Ovary (tissue), 3 donors: Measurements from ENCODE around the gene PDE4D.

Experiments used
- CTCF ChIP-seq, 3 donors: fragments of 450-650 bp in 2 of 3; fragments of 200-600 bp in 1 of 3; IDR thresholded peaks; one replicate each; pipeline versions ENCODE4 v1.5.1 to v1.8.0; 2016 to 2022; ENCODE audit warnings: antibody characterized with exemption in 3 of 3, mild to moderate bottlenecking in 1 of 3
- EP300 ChIP-seq: sonication (generic); formaldehyde crosslinking; IDR thresholded peaks from one replicate; pipeline ENCODE4 v1.6.1; 2017; ENCODE audit warnings: antibody characterized with exemption
- POLR2A ChIP-seq: fragments of 450-650 bp; IDR thresholded peaks from one replicate; pipeline ENCODE4 v1.6.1; 2017; ENCODE audit warnings: antibody characterized with exemption, mild to moderate bottlenecking, moderate library complexity
- donor health status: DM: no; HTN: no; CAD: no.

- TF ChIP-seq CTCF (IDR thresholded peaks at IDR 0.05) (no peak), EP300 (no peak), POLR2A (no peak)
Observed at GRCh38 chr5:59391576-59391975, 501.9 kb downstream of the PDE4D start.
